A549 treated with dexamethasone at 1 μM for 4 hours (cell line): Measurements from ENCODE around the gene SIGLEC15. TPM values are rescaled to one million over a fixed set of nuclear protein-coding genes. Genes with fewer than 3 reads are reported as not detected.

Experiments
- total RNA-seq: library from RNA; stranded (reverse); fragments of 200-300 nt; extraction: Qiagen RNA extraction; gene quantifications from 5 replicates; pipeline ENCODE4 v1.2.3, GENCODE V29; 2022

Gene SIGLEC15
- not detected in 5 replicates for total RNA-seq

GRCh38 chr18:45825258-45826044, at the start of gene SIGLEC15:
Gene SIGLEC15 (plus strand): TSS chr18:45825675. CDS start chr18:45825729, 54 bp downstream.

Other genes with a start within 250 kb of the SIGLEC15 start
- gene SLC14A2, start 210.2 kb upstream of the SIGLEC15 start, total RNA-seq, result not detected in 5 replicates
- gene SLC14A1, start 101.5 kb upstream of the SIGLEC15 start, total RNA-seq, result not detected in 5 replicates
- gene EPG5, start 141.7 kb downstream of the SIGLEC15 start, total RNA-seq, result 3.3 to 4.9 TPM (median 4.1 TPM) in 5 replicates
- 0.17 to 0.33 TPM (median 0.25 TPM) in 5 replicates for gene PSTPIP2, start 246.6 kb downstream of the SIGLEC15 start, total RNA-seq